ENCODE data around the gene PKN2. TPM values are rescaled to one million over a fixed set of nuclear protein-coding genes. Genes with fewer than 3 reads are reported as not detected.

The PKN2 gene
- total RNA-seq, 1 experiment from 2014 or later: 32.6 TPM

GRCh38 chr1:88768187-88768586 is 84.1 kb downstream of the PKN2 start:
- ATAC-seq: peak; percentile 73
- peaks cover 23% of the 10 kb centered on the region for H3K36me3 Mint-ChIP-seq
- no peaks in the 10 kb centered on the region for H3K9me3 Mint-ChIP-seq
- peaks cover 35% of the 10 kb centered on the region for H3K4me1 Mint-ChIP-seq
- no peaks in the 10 kb centered on the region for H3K27me3 Mint-ChIP-seq (ENCODE audit: low read depth)
- TF ChIP-seq IRF2 (CRISPR knock-in tag; IDR thresholded peaks at IDR 0.05; ENCODE audit: borderline replicate concordance, low read depth) (no peak), MXD4 (CRISPR knock-in tag; IDR thresholded peaks at IDR 0.05; ENCODE audit: borderline replicate concordance) (no peak), USF1 (CRISPR knock-in tag; IDR thresholded peaks at IDR 0.05) (no peak), E2F1 (CRISPR knock-in tag; IDR thresholded peaks at IDR 0.05) (no peak), ZBTB21 (CRISPR knock-in tag; IDR thresholded peaks at IDR 0.05; ENCODE audit: borderline replicate concordance) (no peak), ZNF281 (CRISPR knock-in tag; IDR thresholded peaks at IDR 0.05) (no peak), ZNF396 (CRISPR knock-in tag; IDR thresholded peaks at IDR 0.05; ENCODE audit: borderline replicate concordance) (no peak), ZNF263 (CRISPR knock-in tag; IDR thresholded peaks at IDR 0.05; ENCODE audit: low read depth) (no peak), ZNF232 (CRISPR knock-in tag; IDR thresholded peaks at IDR 0.05) (no peak), MLX (CRISPR knock-in tag; IDR thresholded peaks at IDR 0.05) (no peak), FOXP1 (CRISPR knock-in tag; IDR thresholded peaks at IDR 0.05; ENCODE audit: borderline replicate concordance) (no peak), SP1 (CRISPR knock-in tag; conservative IDR thresholded peaks at IDR 0.05) (no peak), PRDM15 (CRISPR knock-in tag; IDR thresholded peaks at IDR 0.05) (no peak), ZNF138 (CRISPR knock-in tag; conservative IDR thresholded peaks at IDR 0.05) (no peak), PRRX2 (CRISPR knock-in tag; IDR thresholded peaks at IDR 0.05) (no peak), FOXK1 (CRISPR knock-in tag; IDR thresholded peaks at IDR 0.05) (no peak), CREM (CRISPR knock-in tag; IDR thresholded peaks at IDR 0.05) (no peak), TEAD1 (CRISPR knock-in tag; IDR thresholded peaks at IDR 0.05) (no peak), CREB1 (CRISPR knock-in tag; IDR thresholded peaks at IDR 0.05) (no peak), RELA (CRISPR knock-in tag; IDR thresholded peaks at IDR 0.05; ENCODE audit: borderline replicate concordance) (no peak)
- CTCF ChIA-PET: interaction anchor here (1.2 kb wide), 1 partner anchor 32 kb away, joined by 3 read pairs; no protein-coding TSS in a partner anchor
- H3K4me3 Mint-ChIP-seq: no peak overlapping the region
- peak overlapping the region; percentile 92 for H3K27ac Mint-ChIP-seq
- POLR2A ChIA-PET: no interaction called here
- no peak for DNase-seq (ENCODE audit: low spot score)

Measured in WTC11 (cell line).